IMR-90 (cell line): ENCODE results near the gene FLRT1. TPM values are rescaled to one million over a fixed set of nuclear protein-coding genes. Genes with fewer than 3 reads are reported as not detected.

Source experiments
- ATAC-seq: fragments of 200-7000 bp; cut with Tn5 transposase; 2 replicates; pipeline ENCODE4 v1.9.1; 2020; ENCODE audit warnings: low read depth, mild to moderate bottlenecking, moderate library complexity
- BruUV-seq: library from RNA; stranded (reverse); fragments of 400-500 nt; replicated peaks from 2 replicates; lab custom pipeline; 2021; lab: Mats Ljungman, UMichigan
- CTCF ChIA-PET: fragments of 300-600 bp; formaldehyde crosslinking; extraction: SDS; loops from one replicate; lab custom pipeline; 2021; ENCODE audit warnings: antibody characterized with exemption; lab: Yijun Ruan, JAX
- POLR2A ChIA-PET: fragments of 300-600 bp; sonication (Branson Sonifier 250); formaldehyde crosslinking; loops from one replicate; lab custom pipeline; 2022; ENCODE audit warnings: antibody characterized with exemption; ENCODE audit not compliant: unreplicated experiment; lab: Charles Lee
- DNase-seq: peaks from one replicate; pipeline ENCODE4 v3.0.0; 2013
- H2AFZ ChIP-seq: replicated peaks from 2 replicates; pipeline ENCODE3; 2013; ENCODE audit warnings: low read length, mild to moderate bottlenecking; ENCODE audit not compliant: poor library complexity
- H2AK5ac ChIP-seq: 2 replicates; pipeline ENCODE4 v1.6.1; 2013; ENCODE audit warnings: low read depth, low read length, inconsistent platforms
- H2AK9ac ChIP-seq: replicated peaks from 2 replicates; pipeline ENCODE3; 2013; ENCODE audit warnings: mild to moderate bottlenecking, low read depth, low read length, moderate library complexity; ENCODE audit not compliant: poor library complexity
- H2BK120ac ChIP-seq: 2 replicates; pipeline ENCODE4 v1.6.1; 2013; ENCODE audit warnings: low read depth, low read length, inconsistent platforms
- H2BK15ac ChIP-seq: 3 replicates; pipeline ENCODE4 v1.6.1; 2013; ENCODE audit warnings: low read depth, low read length, inconsistent platforms
- H2BK20ac ChIP-seq: 2 replicates; pipeline ENCODE4 v1.6.1; 2013; ENCODE audit warnings: low read depth, mild to moderate bottlenecking, inconsistent platforms, low read length, moderate library complexity
- H2BK5ac ChIP-seq: 2 replicates; pipeline ENCODE4 v1.6.1; 2013; ENCODE audit warnings: mild to moderate bottlenecking, low read depth, low read length, inconsistent platforms; ENCODE audit not compliant: poor library complexity, severe bottlenecking
- H3K14ac ChIP-seq: replicated peaks from 2 replicates; pipeline ENCODE4 v1.6.1; 2013; ENCODE audit warnings: low read depth, low read length, inconsistent platforms
- H3K18ac ChIP-seq: 2 replicates; pipeline ENCODE4 v1.6.1; 2013; ENCODE audit warnings: low read depth, low read length, control low read depth
- H3K23ac ChIP-seq: 2 replicates; pipeline ENCODE4 v1.6.1; 2013; ENCODE audit warnings: low read depth, low read length, inconsistent platforms
- H3K27ac ChIP-seq: 2 replicates; pipeline ENCODE4 v1.5.1; 2013; ENCODE audit warnings: mild to moderate bottlenecking, control low read depth, low read length; ENCODE audit not compliant: insufficient read depth
- H3K27me3 ChIP-seq: 2 replicates; pipeline ENCODE4 v1.6.1; 2013; ENCODE audit warnings: low read length; ENCODE audit not compliant: control insufficient read depth, insufficient read depth
- H3K36me3 ChIP-seq: 2 replicates; pipeline ENCODE4 v1.6.1; 2013; ENCODE audit warnings: low read length, mixed read lengths; ENCODE audit not compliant: control insufficient read depth, insufficient read depth
- H3K4ac ChIP-seq: 2 replicates; pipeline ENCODE4 v1.6.1; 2013; ENCODE audit warnings: low read depth, low read length, inconsistent platforms
- H3K4me1 ChIP-seq: 2 replicates; pipeline ENCODE4 v1.6.1; 2013; ENCODE audit warnings: low read length, mixed read lengths; ENCODE audit not compliant: control insufficient read depth, insufficient read depth
- H3K4me2 ChIP-seq: 2 replicates; pipeline ENCODE4 v1.6.1; 2013; ENCODE audit warnings: low read depth, mild to moderate bottlenecking, control low read depth, low read length, moderate library complexity
- H3K4me3 ChIP-seq: 2 replicates; pipeline ENCODE4 v1.5.1; 2013; ENCODE audit warnings: low read depth, mild to moderate bottlenecking, control low read depth, low read length, moderate library complexity; ENCODE audit not compliant: insufficient read depth
- H3K56ac ChIP-seq: 2 replicates; pipeline ENCODE4 v1.6.1; 2013; ENCODE audit warnings: low read length, inconsistent platforms; ENCODE audit not compliant: insufficient read depth; ENCODE audit errors: extremely low read depth
- H3K79me1 ChIP-seq, 2 experiments: 2 replicates each; pipeline ENCODE4 v1.6.1; 2013; ENCODE audit warnings: low read length in 2 of 2, inconsistent platforms in 1 of 2, low read depth in 1 of 2
- H3K9ac ChIP-seq: 2 replicates; pipeline ENCODE4 v1.6.1; 2013; ENCODE audit warnings: low read depth, low read length, control low read depth
- H3K9me1 ChIP-seq: 2 replicates; pipeline ENCODE4 v1.6.1; 2013; ENCODE audit warnings: low read length, inconsistent platforms; ENCODE audit not compliant: insufficient read depth
- H3K9me3 ChIP-seq: 2 replicates; pipeline ENCODE4 v1.6.1; 2013; ENCODE audit warnings: low read length; ENCODE audit not compliant: control insufficient read depth, insufficient read depth
- H4K20me1 ChIP-seq: 2 replicates; pipeline ENCODE4 v1.6.1; 2013; ENCODE audit warnings: low read length, inconsistent platforms; ENCODE audit not compliant: insufficient read depth
- H4K5ac ChIP-seq: 2 replicates; pipeline ENCODE4 v1.6.1; 2013; ENCODE audit warnings: mild to moderate bottlenecking, low read depth, low read length, control low read depth
- H4K8ac ChIP-seq, 2 experiments: 2 replicates each; pipeline ENCODE4 v1.6.1; 2013; ENCODE audit warnings: low read depth in 2 of 2, low read length in 2 of 2, control low read depth in 1 of 2, inconsistent platforms in 1 of 2
- H4K91ac ChIP-seq: 2 replicates; pipeline ENCODE4 v1.6.1; 2013; ENCODE audit warnings: low read depth, low read length, inconsistent platforms; ENCODE audit not compliant: insufficient read depth
- BHLHE40 ChIP-seq: fragments of 150-350 bp; IDR thresholded peaks from 2 replicates; pipeline ENCODE4 v1.6.1; 2016; ENCODE audit warnings: mild to moderate bottlenecking, low read depth, low read length
- MAZ ChIP-seq: IDR thresholded peaks from 2 replicates; pipeline ENCODE4 v1.6.1; 2012; ENCODE audit warnings: low read depth, mild to moderate bottlenecking, low read length, improper control_type of control experiment, moderate library complexity, borderline replicate concordance
- MXI1 ChIP-seq: IDR thresholded peaks from 2 replicates; pipeline ENCODE4 v1.6.1; 2012; ENCODE audit warnings: low read depth, mild to moderate bottlenecking, low read length, moderate library complexity, borderline replicate concordance
- POLR2A ChIP-seq: IDR thresholded peaks from 2 replicates; pipeline ENCODE4 v1.6.1; 2012; ENCODE audit warnings: mild to moderate bottlenecking, low read depth, low read length
- RCOR1 ChIP-seq: IDR thresholded peaks from 2 replicates; pipeline ENCODE4 v1.6.1; 2012; ENCODE audit warnings: mild to moderate bottlenecking, low read length, improper control_type of control experiment; ENCODE audit not compliant: insufficient replicate concordance
- RFX5 ChIP-seq: IDR thresholded peaks from 2 replicates; pipeline ENCODE4 v1.8.0; 2012; ENCODE audit warnings: low read depth, mild to moderate bottlenecking, low read length, moderate library complexity
- USF2 ChIP-seq: fragments of 150-350 bp; IDR thresholded peaks from 2 replicates; pipeline ENCODE4 v1.6.1; 2017; ENCODE audit warnings: mild to moderate bottlenecking, antibody characterized with exemption, low read length, low read depth
- WGBS, 2 experiments: methylation state at CpG; one replicate each; pipeline versions ENCODE4 v1.1.5 to v1.1.7; 2013; ENCODE audit warnings: missing lambda C conversion rate in 2 of 2; ENCODE audit not compliant: insufficient read length in 1 of 2; ENCODE audit errors: extremely low coverage in 2 of 2; 5-methylcytosine and 5-hydroxymethylcytosine counted together
- dilution Hi-C: fragments of 300-500 bp; cut with HindIII; formaldehyde crosslinking; loops from one replicate; pipeline ENCODE4 v1.14.3; 2018; ENCODE audit warnings: low sequenced_read_pairs; ENCODE audit not compliant: unreplicated experiment
- in situ Hi-C: fragments of 300-500 bp; cut with MboI; formaldehyde crosslinking; loops from 3 replicates; pipeline ENCODE4 v1.14.3; 2019; ENCODE audit warnings: low sequenced_read_pairs, inconsistent platforms, mixed read lengths
- intact Hi-C: fragments of 100-400 bp; cut with micrococcal nuclease; formaldehyde crosslinking; loops from 2 replicates; pipeline ENCODE4 v1.10.0; 2022
- polyA plus RNA-seq, 3 experiments: library from polyadenylated mRNA; depleted of rRNA; stranded (reverse); fragments of >200 nt; gene quantifications; 2 replicates each; pipeline ENCODE4 v1.2.3, GENCODE V29; 2012; ENCODE audit warnings: low replicate concordance in 1 of 3
- total RNA-seq: library from RNA; depleted of rRNA; stranded (reverse); fragments of >200 nt; gene quantifications from 2 replicates; pipeline ENCODE4 v1.2.3, GENCODE V29; 2012
- TF ChIP-seq, protein P1 (sequence below): fragments of 150-350 bp; IDR thresholded peaks from 2 replicates; pipeline ENCODE4 v1.6.1; 2016; ENCODE audit warnings: low read depth, mild to moderate bottlenecking, low read length, moderate library complexity, borderline replicate concordance

Gene FLRT1
- total and polyA plus RNA-seq, 2 of the 4 experiments (the other 2 are of a cell fraction), result under 0.01 to 0.07 TPM

DNA sequence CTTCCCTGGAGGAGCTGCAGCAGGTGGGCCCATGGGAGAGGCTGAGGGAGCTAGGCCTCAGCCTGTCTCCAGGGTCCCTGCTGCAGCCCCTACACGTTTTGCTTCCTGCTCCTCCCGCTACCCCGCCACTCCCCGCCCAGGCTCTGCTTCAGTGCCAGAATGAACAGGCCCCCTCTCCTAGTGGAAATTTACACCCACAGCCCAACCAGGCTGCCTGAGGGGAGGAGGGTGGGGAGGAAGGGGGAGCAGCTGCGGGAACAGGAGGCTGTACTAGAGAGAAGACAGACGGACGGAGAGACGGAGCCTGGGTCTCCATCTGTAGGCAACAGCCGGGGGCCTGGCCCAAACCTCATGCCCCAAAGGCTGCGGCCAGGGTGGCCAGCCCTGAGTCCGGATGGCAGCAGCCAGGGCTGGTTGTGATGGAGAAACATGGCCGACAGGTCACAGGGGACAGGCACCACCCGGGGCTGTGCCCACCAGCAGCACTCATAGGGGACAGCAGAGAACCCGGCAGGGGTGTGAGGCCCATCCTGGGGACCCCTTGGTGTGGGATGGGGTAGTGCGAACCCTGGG lies 20.6 kb downstream of the FLRT1 start:
- ATAC-seq, result no peak
- Histone ChIP-seq H3K79me1 (no peaks in the 10 kb centered on the region), H2AK9ac (no peak overlapping the region), H3K4me3 (no peak overlapping the region), H4K20me1 (peaks cover 3% of the 10 kb centered on the region; the same call in 1 of the 2 replicates), H4K8ac (no peak overlapping the region), H3K9ac (no peak overlapping the region), H3K18ac (no peak overlapping the region), H3K9me3 (no peaks in the 10 kb centered on the region), H3K4me1 (peaks cover 3% of the 10 kb centered on the region; the same call in 1 of the 2 replicates), H2AFZ (no peak overlapping the region), H3K4me2 (no peak overlapping the region), H3K27ac (no peak overlapping the region), H3K56ac (no peak overlapping the region), H3K27me3 (no peaks in the 10 kb centered on the region), H2AK5ac (no peak overlapping the region), H3K4ac (no peak overlapping the region), H2BK15ac (no peak overlapping the region), H3K14ac (no peak overlapping the region), H3K36me3 (no peaks in the 10 kb centered on the region), H2BK5ac (no peak overlapping the region), H2BK120ac (no peak overlapping the region), H2BK20ac (no peak overlapping the region), H3K23ac (no peak overlapping the region), H3K9me1 (peaks cover 3% of the 10 kb centered on the region; the same call in 1 of the 2 replicates), H4K5ac (no peak overlapping the region), H4K91ac (no peak overlapping the region)
- DNase-seq, result no peak
- in situ Hi-C loops, result no loop called here
- 87% methylated on average over 5 of the region's 15 CpGs; no CpG with 5 or more reads in 1 of the 2 experiments for WGBS, 2 experiments
- BruUV-seq, result no TSS peak
- TF ChIP-seq MXI1 (no peak), BHLHE40 (no peak), MAZ (no peak), RCOR1 (no peak), USF2 (no peak), RFX5 (no peak), POLR2A (no peak)
- TF ChIP-seq, protein P1, sequence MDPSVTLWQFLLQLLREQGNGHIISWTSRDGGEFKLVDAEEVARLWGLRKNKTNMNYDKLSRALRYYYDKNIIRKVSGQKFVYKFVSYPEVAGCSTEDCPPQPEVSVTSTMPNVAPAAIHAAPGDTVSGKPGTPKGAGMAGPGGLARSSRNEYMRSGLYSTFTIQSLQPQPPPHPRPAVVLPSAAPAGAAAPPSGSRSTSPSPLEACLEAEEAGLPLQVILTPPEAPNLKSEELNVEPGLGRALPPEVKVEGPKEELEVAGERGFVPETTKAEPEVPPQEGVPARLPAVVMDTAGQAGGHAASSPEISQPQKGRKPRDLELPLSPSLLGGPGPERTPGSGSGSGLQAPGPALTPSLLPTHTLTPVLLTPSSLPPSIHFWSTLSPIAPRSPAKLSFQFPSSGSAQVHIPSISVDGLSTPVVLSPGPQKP, result no peak
- ChIA-PET POLR2A (no interaction called here), CTCF (no interaction called here)
- intact Hi-C loops, result no loop called here
- dilution Hi-C loops, result no loop called here
